Fibroblast of pulmonary artery (primary cell): Measurements from ENCODE around the gene AUTS2.

Source experiments
- DNase-seq: peaks from one replicate; pipeline ENCODE4 v3.0.0-alpha.2; 2010; ENCODE audit warnings: low read depth
- H3K4me3 ChIP-seq: replicated peaks from 2 replicates; pipeline ENCODE4 v1.5.1; 2011; ENCODE audit warnings: low read depth, mild to moderate bottlenecking, control low read depth, low read length, moderate library complexity
- CTCF ChIP-seq: IDR thresholded peaks from 2 replicates; pipeline ENCODE4 v1.5.1; 2011; ENCODE audit warnings: mild to moderate bottlenecking, control low read depth, low read length, inconsistent platforms; ENCODE audit errors: missing control alignments

AUTS2 gene

GRCh38 chr7:70710651-70711050, 1112.4 kb downstream of the AUTS2 start:
- no peak for TF ChIP-seq CTCF
- DNase-seq = no peak
- no peak overlapping the region for H3K4me3 ChIP-seq

- DNase-seq = no peak
- no peak overlapping the region for H3K4me3 ChIP-seq
- no peak for TF ChIP-seq CTCF
Observed at GRCh38 chr7:70711452-70711851, 1113.2 kb downstream of the AUTS2 start.

- DNase-seq = no peak
- TF ChIP-seq CTCF = no peak
- H3K4me3 ChIP-seq = no peak overlapping the region
Observed at GRCh38 chr7:70712942-70713341, 1114.7 kb downstream of the AUTS2 start.

- H3K4me3 ChIP-seq = no peak overlapping the region
- DNase-seq = no peak
- TF ChIP-seq CTCF = no peak
Observed at GRCh38 chr7:70714506-70715038, 1116.3 kb downstream of the AUTS2 start.

- no peak for DNase-seq
- H3K4me3 ChIP-seq = no peak overlapping the region
- TF ChIP-seq CTCF = no peak
Observed at GRCh38 chr7:70717553-70718329, 1119.5 kb downstream of the AUTS2 start.

GRCh38 chr7:70719125-70719524, 1120.8 kb downstream of the AUTS2 start:
- no peak for TF ChIP-seq CTCF
- DNase-seq = no peak
- no peak overlapping the region for H3K4me3 ChIP-seq
